GM12875 (cell line): Measurements from ENCODE around the gene CORIN.

Experiments
- H3K4me3 ChIP-seq: one replicate; pipeline ENCODE4 v1.5.1; 2011; ENCODE audit warnings: low read depth, low read length, control low read depth
- TF ChIP-seq, protein P1 (sequence below): IDR thresholded peaks from 2 replicates; pipeline ENCODE4 v1.5.1; 2011; ENCODE audit warnings: low read depth, mild to moderate bottlenecking, control low read depth, inconsistent platforms, low read length, moderate library complexity, borderline replicate concordance; ENCODE audit not compliant: insufficient read depth

The CORIN gene

DNA sequence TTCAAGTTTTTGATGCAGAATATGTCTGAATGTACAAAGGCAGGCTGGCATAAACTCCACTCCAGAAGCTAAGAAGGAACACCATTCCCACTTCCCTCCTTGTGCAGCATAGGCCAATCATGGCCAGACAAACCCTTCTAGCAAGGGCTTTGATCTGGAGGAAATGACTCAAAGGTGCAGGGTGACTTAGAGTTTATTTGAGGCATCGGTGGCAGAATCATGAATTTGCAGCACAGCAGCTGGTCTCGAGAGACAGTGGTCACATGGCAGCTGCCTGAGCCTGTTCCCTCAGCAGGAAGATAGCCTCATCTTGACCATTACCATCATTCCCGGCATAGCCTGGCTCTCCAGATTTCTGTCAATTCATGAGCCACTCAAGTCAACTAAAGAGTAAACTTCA, 198.3 kb downstream of the CORIN start:
- TF ChIP-seq, protein P1, sequence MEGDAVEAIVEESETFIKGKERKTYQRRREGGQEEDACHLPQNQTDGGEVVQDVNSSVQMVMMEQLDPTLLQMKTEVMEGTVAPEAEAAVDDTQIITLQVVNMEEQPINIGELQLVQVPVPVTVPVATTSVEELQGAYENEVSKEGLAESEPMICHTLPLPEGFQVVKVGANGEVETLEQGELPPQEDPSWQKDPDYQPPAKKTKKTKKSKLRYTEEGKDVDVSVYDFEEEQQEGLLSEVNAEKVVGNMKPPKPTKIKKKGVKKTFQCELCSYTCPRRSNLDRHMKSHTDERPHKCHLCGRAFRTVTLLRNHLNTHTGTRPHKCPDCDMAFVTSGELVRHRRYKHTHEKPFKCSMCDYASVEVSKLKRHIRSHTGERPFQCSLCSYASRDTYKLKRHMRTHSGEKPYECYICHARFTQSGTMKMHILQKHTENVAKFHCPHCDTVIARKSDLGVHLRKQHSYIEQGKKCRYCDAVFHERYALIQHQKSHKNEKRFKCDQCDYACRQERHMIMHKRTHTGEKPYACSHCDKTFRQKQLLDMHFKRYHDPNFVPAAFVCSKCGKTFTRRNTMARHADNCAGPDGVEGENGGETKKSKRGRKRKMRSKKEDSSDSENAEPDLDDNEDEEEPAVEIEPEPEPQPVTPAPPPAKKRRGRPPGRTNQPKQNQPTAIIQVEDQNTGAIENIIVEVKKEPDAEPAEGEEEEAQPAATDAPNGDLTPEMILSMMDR, result no peak
- H3K4me3 ChIP-seq, result no peak overlapping the region

DNA sequence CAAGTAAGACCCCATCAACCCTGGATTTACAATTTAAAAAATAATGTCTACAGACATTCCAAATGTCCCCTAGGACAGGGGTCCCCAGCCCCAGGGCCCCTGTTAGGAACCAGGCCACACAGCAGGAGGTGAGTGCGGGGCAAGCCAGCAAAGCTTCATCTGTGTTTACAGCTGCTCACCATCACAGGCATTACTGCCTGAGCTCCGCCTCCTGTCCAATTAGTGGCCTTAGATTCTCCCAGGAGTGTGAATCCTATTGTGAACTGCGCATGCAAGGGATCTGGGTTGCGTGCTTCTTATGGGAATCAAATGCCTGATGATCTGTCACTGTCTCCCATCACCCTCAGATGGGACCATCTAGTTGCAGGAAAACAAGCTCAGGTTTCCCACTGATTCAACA, 206.7 kb downstream of the CORIN start:
- TF ChIP-seq, protein P1, result no peak
- H3K4me3 ChIP-seq, result no peak overlapping the region

DNA sequence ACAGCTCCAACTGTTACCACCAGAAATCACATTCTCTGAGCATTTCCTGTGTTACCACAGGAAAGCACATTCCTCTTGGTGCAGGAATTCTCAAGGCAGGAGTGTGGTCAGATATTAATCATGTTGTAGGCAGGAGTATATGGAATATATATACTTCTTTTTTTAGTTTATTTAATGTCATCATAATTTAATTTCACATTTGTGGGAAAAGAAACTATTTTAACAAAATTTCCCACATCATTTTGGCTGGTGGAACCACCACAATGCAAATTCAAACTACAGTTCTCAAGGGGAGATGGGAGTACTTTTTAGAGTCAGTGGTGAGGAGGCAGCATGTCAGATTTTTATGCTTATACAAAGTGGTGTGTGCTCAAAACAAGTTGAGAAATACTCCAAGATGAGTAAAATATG, 213.8 kb downstream of the CORIN start:
- H3K4me3 ChIP-seq, result no peak overlapping the region
- TF ChIP-seq, protein P1, result no peak

DNA sequence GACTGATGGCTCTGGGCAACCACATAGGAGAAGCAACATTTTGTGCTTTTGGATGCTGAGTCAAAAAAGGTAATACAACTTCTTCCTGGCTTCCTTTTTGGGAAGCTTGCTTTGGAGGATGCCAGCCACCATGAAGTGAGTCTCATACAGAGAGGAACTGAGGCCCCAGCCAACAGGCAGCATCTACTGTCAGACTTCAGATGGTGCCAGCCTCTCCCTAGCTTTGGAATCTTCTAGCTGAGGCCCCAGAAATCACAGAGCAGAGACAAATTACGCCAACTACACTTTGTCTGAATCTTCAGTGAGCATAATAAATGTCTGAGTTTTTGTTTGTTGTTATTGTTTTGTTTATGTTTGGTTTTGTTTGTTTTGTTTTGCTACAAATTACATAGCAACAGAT, 216.7 kb downstream of the CORIN start:
- TF ChIP-seq, protein P1, result no peak
- no peak overlapping the region for H3K4me3 ChIP-seq

DNA sequence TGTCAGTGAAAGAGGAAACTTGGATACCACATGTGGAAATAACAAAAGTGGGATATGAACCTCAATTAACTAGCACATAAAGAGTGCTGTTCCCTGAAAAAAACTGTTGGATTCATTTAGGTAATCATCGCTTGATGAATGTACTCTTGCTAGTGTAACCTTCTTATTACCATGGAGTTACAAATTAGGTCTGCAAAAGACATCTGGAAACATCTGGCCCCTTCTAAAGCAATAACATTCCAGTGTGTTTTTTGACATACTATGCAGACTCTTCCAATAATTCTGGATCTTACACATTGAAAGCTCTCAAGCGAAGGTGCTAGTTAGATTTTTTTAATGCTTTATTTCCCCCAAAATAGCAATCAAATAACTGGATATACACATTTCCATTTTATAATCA, 218.2 kb downstream of the CORIN start:
- TF ChIP-seq, protein P1, result no peak
- H3K4me3 ChIP-seq, result no peak overlapping the region

DNA sequence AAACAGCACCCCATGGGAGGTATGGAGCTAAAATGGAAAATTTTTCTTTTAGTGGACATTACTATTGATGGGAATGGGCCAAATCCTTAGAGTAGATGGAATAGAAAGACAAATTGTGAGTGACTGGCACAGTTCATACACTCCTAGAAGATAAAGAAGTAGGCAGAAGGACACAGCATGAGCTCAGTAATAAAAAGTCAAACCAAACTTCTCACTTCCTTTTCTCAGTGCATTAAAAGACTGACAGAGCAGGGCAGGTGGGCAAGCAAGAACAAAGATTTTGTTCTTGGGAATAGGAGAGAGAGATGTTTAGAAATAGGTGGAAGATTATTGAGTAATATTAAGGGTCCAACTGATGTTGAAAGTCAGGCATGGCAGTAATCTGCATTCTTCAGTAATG, 220.3 kb downstream of the CORIN start:
- TF ChIP-seq, protein P1, result no peak
- no peak overlapping the region for H3K4me3 ChIP-seq

DNA sequence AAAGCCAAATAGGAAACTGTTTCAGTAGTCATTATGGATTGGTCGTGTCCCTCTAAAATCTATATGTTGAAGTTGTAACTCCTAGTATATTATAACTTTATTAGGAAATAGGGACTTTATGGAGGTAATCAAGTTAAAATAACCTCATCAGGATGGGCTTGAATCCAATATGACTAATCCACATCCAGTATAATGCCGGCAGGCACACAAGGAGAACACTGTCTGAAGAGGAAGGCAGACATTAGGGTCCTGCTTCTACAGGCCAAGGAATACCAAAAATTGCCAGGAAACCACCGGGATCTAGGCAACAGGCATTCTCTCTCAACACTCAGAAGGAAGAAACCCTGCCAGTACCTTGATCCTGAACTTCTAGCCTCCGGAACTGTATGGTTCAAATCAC, 222.5 kb downstream of the CORIN start:
- no peak overlapping the region for H3K4me3 ChIP-seq
- TF ChIP-seq, protein P1, result no peak
